HEK293 (cell line): ENCODE results near the gene EEF1AKMT1.
A peak's percentile ranks its signal among the peaks of the same experiment; 100 is the strongest.

Source experiments
- CTCF ChIA-PET: fragments of 350-600 bp; formaldehyde crosslinking; extraction: SDS; loops from one replicate; lab custom pipeline; 2021; ENCODE audit warnings: antibody characterized with exemption; lab: Yijun Ruan, JAX
- POLR2A ChIA-PET: fragments of 300-600 bp; formaldehyde crosslinking; extraction: SDS; loops from one replicate; lab custom pipeline; 2020; ENCODE audit warnings: antibody characterized with exemption, inconsistent platforms; lab: Yijun Ruan, JAX
- H3K27ac ChIP-seq: fragments of 200-500 bp; sonication (Bioruptor generic); 2 replicates; pipeline ENCODE4 v1.5.1; 2014; ENCODE audit warnings: low read depth, low read length, control low read depth, inconsistent platforms; ENCODE audit errors: extremely low read depth
- H3K36me3 ChIP-seq, 2 experiments: fragments of 200-500 bp in 1 of 2; sonication (Bioruptor generic) in 1 of 2; 1 replicate in 1 of 2; 2 replicates in 1 of 2; pipeline ENCODE4 v1.5.1; 2014 to 2017; ENCODE audit warnings: inconsistent platforms in 2 of 2, low read length in 2 of 2; ENCODE audit not compliant: control insufficient read depth in 2 of 2, insufficient read depth in 1 of 2
- H3K4me1 ChIP-seq: fragments of 200-500 bp; sonication (Bioruptor generic); 2 replicates; pipeline ENCODE4 v1.5.1; 2014; ENCODE audit warnings: mild to moderate bottlenecking, low read length, inconsistent platforms; ENCODE audit not compliant: control insufficient read depth, insufficient read depth
- H3K4me3 ChIP-seq: 2 replicates; pipeline ENCODE4 v1.5.1; 2011; ENCODE audit warnings: low read depth, mild to moderate bottlenecking, control low read depth, low read length, moderate library complexity
- H3K9me3 ChIP-seq: fragments of 200-500 bp; sonication (Bioruptor generic); 2 replicates; pipeline ENCODE4 v1.5.1; 2014; ENCODE audit warnings: low read depth, low read length, inconsistent platforms; ENCODE audit not compliant: control insufficient read depth, insufficient read depth
- KLF8 ChIP-seq: fragments of 450-650 bp; formaldehyde crosslinking; IDR thresholded peaks from 2 replicates; pipeline ENCODE4 v1.5.1; 2016; ENCODE audit warnings: missing biosample characterization, missing genetic modification characterization
- OSR2 ChIP-seq: fragments of 450-650 bp; formaldehyde crosslinking; IDR thresholded peaks from 2 replicates; pipeline ENCODE4 v1.5.1; 2016; ENCODE audit warnings: missing biosample characterization, missing genetic modification characterization
- ZNF132 ChIP-seq: fragments of 450-650 bp; formaldehyde crosslinking; IDR thresholded peaks from 2 replicates; pipeline ENCODE4 v1.5.1; 2017; ENCODE audit warnings: missing biosample characterization, missing genetic modification characterization, borderline replicate concordance
- ZNF202 ChIP-seq: fragments of 450-650 bp; formaldehyde crosslinking; IDR thresholded peaks from 2 replicates; pipeline ENCODE4 v1.5.1; 2016; ENCODE audit warnings: missing biosample characterization, missing genetic modification characterization, borderline replicate concordance
- ZNF24 ChIP-seq: fragments of 450-650 bp; formaldehyde crosslinking; IDR thresholded peaks from 2 replicates; pipeline ENCODE4 v1.5.1; 2016; ENCODE audit warnings: missing biosample characterization, missing genetic modification characterization
- ZNF366 ChIP-seq: fragments of 450-650 bp; formaldehyde crosslinking; conservative IDR thresholded peaks from 2 replicates; pipeline ENCODE4 v1.5.1; 2016; ENCODE audit warnings: missing biosample characterization, missing genetic modification characterization
- ZNF391 ChIP-seq: fragments of 450-650 bp; formaldehyde crosslinking; IDR thresholded peaks from 2 replicates; pipeline ENCODE4 v1.5.1; 2016; ENCODE audit warnings: low read depth, missing biosample characterization, missing genetic modification characterization, borderline replicate concordance
- ZNF48 ChIP-seq: fragments of 450-650 bp; formaldehyde crosslinking; IDR thresholded peaks from 2 replicates; pipeline ENCODE4 v1.5.1; 2016; ENCODE audit warnings: missing biosample characterization, missing genetic modification characterization
- ZNF501 ChIP-seq: fragments of 450-650 bp; formaldehyde crosslinking; IDR thresholded peaks from 2 replicates; pipeline ENCODE4 v1.5.1; 2016; ENCODE audit warnings: missing biosample characterization, missing genetic modification characterization
- ZNF585B ChIP-seq: fragments of 450-650 bp; formaldehyde crosslinking; IDR thresholded peaks from 2 replicates; pipeline ENCODE4 v1.5.1; 2016; ENCODE audit warnings: missing biosample characterization, missing genetic modification characterization
- ZNF600 ChIP-seq: fragments of 450-650 bp; formaldehyde crosslinking; IDR thresholded peaks from 2 replicates; pipeline ENCODE4 v1.5.1; 2016; ENCODE audit warnings: missing biosample characterization, missing genetic modification characterization
- ZNF701 ChIP-seq: fragments of 450-650 bp; formaldehyde crosslinking; IDR thresholded peaks from 2 replicates; pipeline ENCODE4 v1.5.1; 2016; ENCODE audit warnings: missing biosample characterization, missing genetic modification characterization
- ZNF76 ChIP-seq: fragments of 450-650 bp; formaldehyde crosslinking; IDR thresholded peaks from 2 replicates; pipeline ENCODE4; 2016; ENCODE audit warnings: low read depth, missing biosample characterization, missing genetic modification characterization, borderline replicate concordance
- ZSCAN23 ChIP-seq: fragments of 450-650 bp; formaldehyde crosslinking; IDR thresholded peaks from 2 replicates; pipeline ENCODE4 v1.5.1; 2016; ENCODE audit warnings: missing biosample characterization, missing genetic modification characterization
- TF ChIP-seq, protein P1 (sequence below): fragments of 450-650 bp; formaldehyde crosslinking; optimal IDR thresholded peaks from 2 replicates; pipeline ENCODE3; 2016; ENCODE audit warnings: missing biosample characterization, mild to moderate bottlenecking, missing genetic modification characterization
- TF ChIP-seq, protein P2 (sequence below): fragments of 450-650 bp; formaldehyde crosslinking; IDR thresholded peaks from 2 replicates; pipeline ENCODE4 v1.5.1; 2017; ENCODE audit warnings: missing biosample characterization, missing genetic modification characterization
- TF ChIP-seq, protein P3 (sequence below): fragments of 450-650 bp; formaldehyde crosslinking; IDR thresholded peaks from 2 replicates; pipeline ENCODE4 v1.5.1; 2016; ENCODE audit warnings: missing biosample characterization, missing genetic modification characterization
- TF ChIP-seq, protein P4 (sequence below): fragments of 450-650 bp; formaldehyde crosslinking; IDR thresholded peaks from 2 replicates; pipeline ENCODE4 v1.5.0; 2017; ENCODE audit warnings: missing biosample characterization, missing genetic modification characterization, borderline replicate concordance
- TF ChIP-seq, protein P5 (sequence below): IDR thresholded peaks from 2 replicates; pipeline ENCODE4 v1.6.1; 2011; ENCODE audit warnings: mild to moderate bottlenecking, low read depth, low read length, borderline replicate concordance
- TF ChIP-seq, protein P6 (sequence below): fragments of 450-650 bp; formaldehyde crosslinking; IDR thresholded peaks from 2 replicates; pipeline ENCODE4 v1.5.1; 2017; ENCODE audit warnings: missing biosample characterization, missing genetic modification characterization
- TF ChIP-seq, protein P7 (sequence below): fragments of 450-650 bp; formaldehyde crosslinking; IDR thresholded peaks from 2 replicates; pipeline ENCODE4 v1.5.1; 2016; ENCODE audit warnings: missing biosample characterization, missing genetic modification characterization

EEF1AKMT1 gene

DNA sequence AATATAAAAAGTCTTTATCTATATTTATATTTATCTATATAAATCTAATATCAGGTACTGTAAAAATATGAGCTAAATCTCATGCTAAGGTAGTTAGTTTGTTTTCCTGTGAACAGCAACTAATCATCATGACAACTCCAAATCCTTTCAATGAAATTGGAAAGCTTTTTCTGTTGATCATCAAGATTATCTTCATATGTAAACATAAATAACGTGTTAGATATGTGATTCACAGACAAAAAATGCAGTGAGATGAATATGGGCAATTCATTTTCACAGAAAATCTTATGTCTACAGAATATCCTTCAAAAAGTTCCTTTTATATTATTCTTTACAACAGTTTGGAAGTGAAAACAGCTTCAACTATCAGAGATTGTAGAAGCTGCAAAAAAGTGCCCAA is 41.7 kb upstream of the EEF1AKMT1 start:
- peaks cover 0 to 4% of the 10 kb centered on the region in 2 experiments; a peak in 1 of 3 replicates for H3K36me3 ChIP-seq
- CTCF ChIA-PET = interaction anchor here (0.6 to 3.9 kb wide), 3 partner anchors 13 to 321 kb away, joined by 3 to 29 read pairs (median 4); no protein-coding TSS in a partner anchor
- POLR2A ChIA-PET = no interaction called here
- H3K9me3 ChIP-seq = no peaks in the 10 kb centered on the region
- TF ChIP-seq KLF8 = peak; percentile 27; the same call in 1 of the 2 replicates
- TF ChIP-seq, protein P1, sequence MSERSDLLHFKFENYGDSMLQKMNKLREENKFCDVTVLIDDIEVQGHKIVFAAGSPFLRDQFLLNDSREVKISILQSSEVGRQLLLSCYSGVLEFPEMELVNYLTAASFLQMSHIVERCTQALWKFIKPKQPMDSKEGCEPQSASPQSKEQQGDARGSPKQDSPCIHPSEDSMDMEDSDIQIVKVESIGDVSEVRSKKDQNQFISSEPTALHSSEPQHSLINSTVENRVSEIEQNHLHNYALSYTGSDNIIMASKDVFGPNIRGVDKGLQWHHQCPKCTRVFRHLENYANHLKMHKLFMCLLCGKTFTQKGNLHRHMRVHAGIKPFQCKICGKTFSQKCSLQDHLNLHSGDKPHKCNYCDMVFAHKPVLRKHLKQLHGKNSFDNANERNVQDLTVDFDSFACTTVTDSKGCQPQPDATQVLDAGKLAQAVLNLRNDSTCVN (tag by site-specific recombination) = no peak
- TF ChIP-seq ZNF701 (tag by site-specific recombination) = no peak
- TF ChIP-seq ZNF600 (tag by site-specific recombination) = no peak
- TF ChIP-seq, protein P2, sequence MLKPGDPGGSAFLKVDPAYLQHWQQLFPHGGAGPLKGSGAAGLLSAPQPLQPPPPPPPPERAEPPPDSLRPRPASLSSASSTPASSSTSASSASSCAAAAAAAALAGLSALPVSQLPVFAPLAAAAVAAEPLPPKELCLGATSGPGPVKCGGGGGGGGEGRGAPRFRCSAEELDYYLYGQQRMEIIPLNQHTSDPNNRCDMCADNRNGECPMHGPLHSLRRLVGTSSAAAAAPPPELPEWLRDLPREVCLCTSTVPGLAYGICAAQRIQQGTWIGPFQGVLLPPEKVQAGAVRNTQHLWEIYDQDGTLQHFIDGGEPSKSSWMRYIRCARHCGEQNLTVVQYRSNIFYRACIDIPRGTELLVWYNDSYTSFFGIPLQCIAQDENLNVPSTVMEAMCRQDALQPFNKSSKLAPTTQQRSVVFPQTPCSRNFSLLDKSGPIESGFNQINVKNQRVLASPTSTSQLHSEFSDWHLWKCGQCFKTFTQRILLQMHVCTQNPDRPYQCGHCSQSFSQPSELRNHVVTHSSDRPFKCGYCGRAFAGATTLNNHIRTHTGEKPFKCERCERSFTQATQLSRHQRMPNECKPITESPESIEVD = peak; percentile 75
- TF ChIP-seq, protein P3, sequence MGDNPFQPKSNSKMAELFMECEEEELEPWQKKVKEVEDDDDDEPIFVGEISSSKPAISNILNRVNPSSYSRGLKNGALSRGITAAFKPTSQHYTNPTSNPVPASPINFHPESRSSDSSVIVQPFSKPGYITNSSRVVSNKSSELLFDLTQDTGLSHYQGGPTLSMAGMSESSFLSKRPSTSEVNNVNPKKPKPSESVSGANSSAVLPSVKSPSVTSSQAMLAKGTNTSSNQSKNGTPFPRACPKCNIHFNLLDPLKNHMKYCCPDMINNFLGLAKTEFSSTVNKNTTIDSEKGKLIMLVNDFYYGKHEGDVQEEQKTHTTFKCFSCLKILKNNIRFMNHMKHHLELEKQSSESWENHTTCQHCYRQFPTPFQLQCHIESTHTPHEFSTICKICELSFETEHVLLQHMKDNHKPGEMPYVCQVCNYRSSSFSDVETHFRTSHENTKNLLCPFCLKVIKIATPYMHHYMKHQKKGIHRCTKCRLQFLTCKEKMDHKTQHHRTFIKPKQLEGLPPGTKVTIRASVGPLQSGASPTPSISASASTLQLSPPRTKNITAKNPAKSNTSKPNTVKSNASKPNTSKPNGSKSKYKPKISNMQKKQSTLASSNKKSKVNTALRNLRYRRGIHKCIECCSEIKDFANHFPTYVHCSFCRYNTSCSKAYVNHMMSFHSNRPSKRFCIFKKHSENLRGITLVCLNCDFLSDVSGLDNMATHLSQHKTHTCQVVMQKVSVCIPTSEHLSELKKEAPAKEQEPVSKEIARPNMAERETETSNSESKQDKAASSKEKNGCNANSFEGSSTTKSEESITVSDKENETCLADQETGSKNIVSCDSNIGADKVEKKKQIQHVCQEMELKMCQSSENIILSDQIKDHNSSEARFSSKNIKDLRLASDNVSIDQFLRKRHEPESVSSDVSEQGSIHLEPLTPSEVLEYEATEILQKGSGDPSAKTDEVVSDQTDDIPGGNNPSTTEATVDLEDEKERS = no peak
- TF ChIP-seq OSR2 = no peak
- TF ChIP-seq ZNF391 (tag by site-specific recombination) = no peak
- H3K4me3 ChIP-seq = no peak overlapping the region
- H3K27ac ChIP-seq = no peak overlapping the region
- peaks cover 12% of the 10 kb centered on the region; the same call in 1 of the 2 replicates for H3K4me1 ChIP-seq

DNA sequence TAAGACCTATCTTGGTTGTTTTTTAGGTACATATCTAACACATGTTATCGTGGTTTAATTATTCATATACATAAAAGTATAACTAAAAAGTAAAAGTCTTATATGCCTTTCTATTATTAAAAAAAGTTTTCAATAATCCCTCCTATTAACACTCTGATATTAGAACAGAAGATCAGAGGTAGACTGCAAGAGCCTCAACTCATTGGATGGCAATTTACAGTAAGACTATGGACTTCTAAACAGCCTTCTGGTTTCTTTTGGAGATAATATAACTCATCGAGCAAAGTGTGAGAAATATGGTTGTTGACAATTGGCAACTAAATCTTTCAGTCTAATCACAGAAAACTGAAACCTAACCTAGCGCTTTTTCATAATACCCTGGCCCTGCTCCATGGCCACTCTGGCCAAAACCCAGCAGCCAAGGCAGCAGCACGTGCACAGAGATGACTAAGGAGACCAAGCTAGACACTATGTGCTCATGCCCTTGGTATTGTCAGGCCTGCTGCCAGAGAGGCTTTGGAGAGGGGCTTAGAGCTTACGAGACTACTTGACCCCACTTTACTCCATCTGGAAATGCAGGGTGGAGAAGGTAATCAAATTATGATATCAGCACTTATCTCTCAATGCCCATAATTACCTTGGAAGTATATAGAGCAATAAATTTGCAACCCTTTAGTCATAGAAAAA is 40.6 kb upstream of the EEF1AKMT1 start:
- POLR2A ChIA-PET = no interaction called here
- Histone ChIP-seq H3K9me3 (no peaks in the 10 kb centered on the region), H3K4me1 (peaks cover 12% of the 10 kb centered on the region; the same call in 1 of the 2 replicates), H3K36me3 (peaks cover 0 to 5% of the 10 kb centered on the region in 2 experiments; a peak in 1 of 3 replicates), H3K4me3 (no peak overlapping the region), H3K27ac (0 out of 2 replicates have a peak overlapping the region, but pooled peaks have one; percentile 3)
- CTCF ChIA-PET = interaction anchor here (0.6 kb wide), 1 partner anchor 320 kb away, joined by 3 read pairs; no protein-coding TSS in a partner anchor
- TF ChIP-seq, protein P4, sequence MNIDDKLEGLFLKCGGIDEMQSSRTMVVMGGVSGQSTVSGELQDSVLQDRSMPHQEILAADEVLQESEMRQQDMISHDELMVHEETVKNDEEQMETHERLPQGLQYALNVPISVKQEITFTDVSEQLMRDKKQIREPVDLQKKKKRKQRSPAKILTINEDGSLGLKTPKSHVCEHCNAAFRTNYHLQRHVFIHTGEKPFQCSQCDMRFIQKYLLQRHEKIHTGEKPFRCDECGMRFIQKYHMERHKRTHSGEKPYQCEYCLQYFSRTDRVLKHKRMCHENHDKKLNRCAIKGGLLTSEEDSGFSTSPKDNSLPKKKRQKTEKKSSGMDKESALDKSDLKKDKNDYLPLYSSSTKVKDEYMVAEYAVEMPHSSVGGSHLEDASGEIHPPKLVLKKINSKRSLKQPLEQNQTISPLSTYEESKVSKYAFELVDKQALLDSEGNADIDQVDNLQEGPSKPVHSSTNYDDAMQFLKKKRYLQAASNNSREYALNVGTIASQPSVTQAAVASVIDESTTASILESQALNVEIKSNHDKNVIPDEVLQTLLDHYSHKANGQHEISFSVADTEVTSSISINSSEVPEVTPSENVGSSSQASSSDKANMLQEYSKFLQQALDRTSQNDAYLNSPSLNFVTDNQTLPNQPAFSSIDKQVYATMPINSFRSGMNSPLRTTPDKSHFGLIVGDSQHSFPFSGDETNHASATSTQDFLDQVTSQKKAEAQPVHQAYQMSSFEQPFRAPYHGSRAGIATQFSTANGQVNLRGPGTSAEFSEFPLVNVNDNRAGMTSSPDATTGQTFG (tag by site-specific recombination) = no peak
- TF ChIP-seq, protein P5, sequence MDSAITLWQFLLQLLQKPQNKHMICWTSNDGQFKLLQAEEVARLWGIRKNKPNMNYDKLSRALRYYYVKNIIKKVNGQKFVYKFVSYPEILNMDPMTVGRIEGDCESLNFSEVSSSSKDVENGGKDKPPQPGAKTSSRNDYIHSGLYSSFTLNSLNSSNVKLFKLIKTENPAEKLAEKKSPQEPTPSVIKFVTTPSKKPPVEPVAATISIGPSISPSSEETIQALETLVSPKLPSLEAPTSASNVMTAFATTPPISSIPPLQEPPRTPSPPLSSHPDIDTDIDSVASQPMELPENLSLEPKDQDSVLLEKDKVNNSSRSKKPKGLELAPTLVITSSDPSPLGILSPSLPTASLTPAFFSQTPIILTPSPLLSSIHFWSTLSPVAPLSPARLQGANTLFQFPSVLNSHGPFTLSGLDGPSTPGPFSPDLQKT = no peak
- TF ChIP-seq ZNF24 (tag by site-specific recombination) (peak; percentile 93), ZNF132 (tag by site-specific recombination) (no peak), ZNF48 (tag by site-specific recombination) (no peak), ZNF585B (no peak), ZNF501 (0 out of 2 replicates have a peak, but pooled peaks have one; percentile 41), ZNF366 (tag by site-specific recombination) (peak; percentile 97), ZSCAN23 (peak; percentile 96), ZNF76 (tag by site-specific recombination) (no peak), ZNF202 (tag by site-specific recombination) (no peak)
- TF ChIP-seq, protein P6, sequence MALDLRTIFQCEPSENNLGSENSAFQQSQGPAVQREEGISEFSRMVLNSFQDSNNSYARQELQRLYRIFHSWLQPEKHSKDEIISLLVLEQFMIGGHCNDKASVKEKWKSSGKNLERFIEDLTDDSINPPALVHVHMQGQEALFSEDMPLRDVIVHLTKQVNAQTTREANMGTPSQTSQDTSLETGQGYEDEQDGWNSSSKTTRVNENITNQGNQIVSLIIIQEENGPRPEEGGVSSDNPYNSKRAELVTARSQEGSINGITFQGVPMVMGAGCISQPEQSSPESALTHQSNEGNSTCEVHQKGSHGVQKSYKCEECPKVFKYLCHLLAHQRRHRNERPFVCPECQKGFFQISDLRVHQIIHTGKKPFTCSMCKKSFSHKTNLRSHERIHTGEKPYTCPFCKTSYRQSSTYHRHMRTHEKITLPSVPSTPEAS = peak; percentile 53
- TF ChIP-seq, protein P7, sequence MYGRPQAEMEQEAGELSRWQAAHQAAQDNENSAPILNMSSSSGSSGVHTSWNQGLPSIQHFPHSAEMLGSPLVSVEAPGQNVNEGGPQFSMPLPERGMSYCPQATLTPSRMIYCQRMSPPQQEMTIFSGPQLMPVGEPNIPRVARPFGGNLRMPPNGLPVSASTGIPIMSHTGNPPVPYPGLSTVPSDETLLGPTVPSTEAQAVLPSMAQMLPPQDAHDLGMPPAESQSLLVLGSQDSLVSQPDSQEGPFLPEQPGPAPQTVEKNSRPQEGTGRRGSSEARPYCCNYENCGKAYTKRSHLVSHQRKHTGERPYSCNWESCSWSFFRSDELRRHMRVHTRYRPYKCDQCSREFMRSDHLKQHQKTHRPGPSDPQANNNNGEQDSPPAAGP (tag by site-specific recombination) = peak; percentile 59; the same call in 1 of the 2 replicates
